CD14-positive monocyte (primary cell): ENCODE data around the gene MRO. TPM values are rescaled to one million over a fixed set of nuclear protein-coding genes. Genes with fewer than 3 reads are reported as not detected.
"Not testable (repeated sequence)": the region's sequence is repeated elsewhere in the genome, so short reads cannot be mapped to it uniquely, and the experiment has no call there.

Source experiments
- DNase-seq, 3 donors: peaks; one replicate each; pipeline ENCODE4 v3.0.0-alpha.2; 2011 to 2022
- H2AFZ ChIP-seq: 2 replicates; pipeline ENCODE4 v1.6.0; 2012; ENCODE audit warnings: mild to moderate bottlenecking, low read depth, low read length, inconsistent platforms; ENCODE audit not compliant: insufficient read depth, poor library complexity, severe bottlenecking
- H3K27ac ChIP-seq, 2 donors: 1 replicate in 1 of 2; 2 replicates in 1 of 2; pipeline ENCODE4 v1.5.1; 2012 to 2013; ENCODE audit warnings: low read length in 2 of 2, control low read depth in 1 of 2, inconsistent platforms in 1 of 2, low read depth in 1 of 2, mild to moderate bottlenecking in 1 of 2
- H3K27me3 ChIP-seq, 2 donors: one replicate each; pipeline versions ENCODE4 v1.6.0 to v1.6.1; 2011 to 2013; ENCODE audit warnings: low read length in 2 of 2; ENCODE audit not compliant: control insufficient read depth in 2 of 2, insufficient read depth in 2 of 2
- H3K36me3 ChIP-seq, 2 donors: replicated peaks in 1 of 2; 1 replicate in 1 of 2; 2 replicates in 1 of 2; pipeline versions ENCODE4 v1.5.1 to v1.6.1; 2012 to 2013; ENCODE audit warnings: low read length in 2 of 2, control low read depth in 1 of 2, inconsistent platforms in 1 of 2, mild to moderate bottlenecking in 1 of 2; ENCODE audit not compliant: insufficient read depth in 2 of 2, control insufficient read depth in 1 of 2
- H3K4me1 ChIP-seq, 2 donors: 1 replicate in 1 of 2; 2 replicates in 1 of 2; pipeline versions ENCODE4 v1.5.1 to v1.6.1; 2012 to 2013; ENCODE audit warnings: low read length in 2 of 2, control low read depth in 1 of 2, inconsistent platforms in 1 of 2, mild to moderate bottlenecking in 1 of 2, moderate library complexity in 1 of 2; ENCODE audit not compliant: insufficient read depth in 2 of 2, control insufficient read depth in 1 of 2
- H3K4me2 ChIP-seq: replicated peaks from 2 replicates; pipeline ENCODE3; 2012; ENCODE audit warnings: low read length, moderate library complexity, mild to moderate bottlenecking; ENCODE audit not compliant: poor library complexity, severe bottlenecking; ENCODE audit errors: extremely low read depth
- H3K4me3 ChIP-seq, 3 experiments: fragments of 200-600 bp in 1 of 3; sonication (generic) in 1 of 3; replicated peaks in 1 of 3; 1 replicate in 2 of 3; 2 replicates in 1 of 3; pipeline ENCODE4 v1.5.1; 2011 to 2013; ENCODE audit warnings: low read length in 3 of 3, mild to moderate bottlenecking in 3 of 3, control low read depth in 2 of 3, low read depth in 2 of 3, inconsistent platforms in 1 of 3, moderate library complexity in 1 of 3
- H3K79me2 ChIP-seq: 2 replicates; pipeline ENCODE4 v1.6.0; 2012; ENCODE audit warnings: mild to moderate bottlenecking, control low read depth, inconsistent platforms, low read length, moderate library complexity; ENCODE audit not compliant: insufficient read depth
- H3K9ac ChIP-seq: 2 replicates; pipeline ENCODE4 v1.6.0; 2017; ENCODE audit warnings: low read length, mild to moderate bottlenecking; ENCODE audit not compliant: insufficient read depth, poor library complexity, severe bottlenecking
- H3K9me3 ChIP-seq, 2 donors: replicated peaks in 1 of 2; 1 replicate in 1 of 2; 2 replicates in 1 of 2; pipeline versions ENCODE4 v1.5.1 to v1.6.1; 2012 to 2013; ENCODE audit warnings: low read length in 2 of 2, control low read depth in 1 of 2; ENCODE audit not compliant: control insufficient read depth in 1 of 2, insufficient read depth in 1 of 2
- H4K20me1 ChIP-seq: 2 replicates; pipeline ENCODE4 v1.6.0; 2012; ENCODE audit warnings: mild to moderate bottlenecking, low read length, control low read depth, moderate library complexity; ENCODE audit not compliant: insufficient read depth
- H3K27ac Mint-ChIP-seq, 7 donors: one replicate each; pipeline ENCODE4 v1.8.0; 2020; ENCODE audit warnings: mild to moderate bottlenecking in 7 of 7, mixed read lengths in 7 of 7, moderate library complexity in 6 of 7, inconsistent platforms in 2 of 7
- H3K27me3 Mint-ChIP-seq, 3 donors: one replicate each; pipeline ENCODE4 v1.8.0; 2021 to 2022; ENCODE audit warnings: low read depth in 3 of 3, mild to moderate bottlenecking in 3 of 3, mixed read lengths in 3 of 3, moderate library complexity in 3 of 3, inconsistent platforms in 1 of 3
- H3K36me3 Mint-ChIP-seq, 2 donors: one replicate each; pipeline ENCODE4 v1.8.0; 2020; ENCODE audit warnings: mixed read lengths in 2 of 2, inconsistent platforms in 1 of 2, mild to moderate bottlenecking in 1 of 2
- H3K4me1 Mint-ChIP-seq: one replicate; pipeline ENCODE4 v1.8.0; 2020; ENCODE audit warnings: mild to moderate bottlenecking, mixed read lengths
- H3K4me3 Mint-ChIP-seq, 2 donors: one replicate each; pipeline ENCODE4 v1.8.0; 2020; ENCODE audit warnings: mild to moderate bottlenecking in 2 of 2, mixed read lengths in 2 of 2, moderate library complexity in 1 of 2
- H3K9me3 Mint-ChIP-seq, 7 donors: one replicate each; pipeline ENCODE4 v1.8.0; 2020 to 2022; ENCODE audit warnings: mixed read lengths in 7 of 7, mild to moderate bottlenecking in 6 of 7, moderate library complexity in 6 of 7, inconsistent platforms in 2 of 7
- CTCF ChIP-seq: fragments of 200-600 bp; IDR thresholded peaks from one replicate; pipeline ENCODE4 v1.8.0; 2022; ENCODE audit warnings: antibody characterized with exemption, mild to moderate bottlenecking
- WGBS: methylation state at CpG from one replicate; pipeline ENCODE4 v1.1.5; 2013; ENCODE audit warnings: missing lambda C conversion rate; ENCODE audit not compliant: insufficient coverage; 5-methylcytosine and 5-hydroxymethylcytosine counted together
- intact Hi-C, 2 donors: fragments of 100-400 bp; cut with micrococcal nuclease; formaldehyde crosslinking; loops; one replicate each; pipeline versions ENCODE4 v1.15.0 to v1.15.1; 2023
- polyA plus RNA-seq, 3 donors: library from polyadenylated mRNA; depleted of rRNA in 1 of 3; unstranded in 2 of 3; stranded (reverse) in 1 of 3; fragments of 300-500 nt in 2 of 3; fragments of >200 nt in 1 of 3; fragmentation: Illumina TruSeq in 2 of 3; gene quantifications; 1 replicate in 2 of 3; 2 replicates in 1 of 3; pipeline ENCODE4 v1.2.3, GENCODE V29; 2012 to 2021

Gene MRO
- polyA plus RNA-seq, 3 donors, result 0.01 TPM; not detected in 2

DNA sequence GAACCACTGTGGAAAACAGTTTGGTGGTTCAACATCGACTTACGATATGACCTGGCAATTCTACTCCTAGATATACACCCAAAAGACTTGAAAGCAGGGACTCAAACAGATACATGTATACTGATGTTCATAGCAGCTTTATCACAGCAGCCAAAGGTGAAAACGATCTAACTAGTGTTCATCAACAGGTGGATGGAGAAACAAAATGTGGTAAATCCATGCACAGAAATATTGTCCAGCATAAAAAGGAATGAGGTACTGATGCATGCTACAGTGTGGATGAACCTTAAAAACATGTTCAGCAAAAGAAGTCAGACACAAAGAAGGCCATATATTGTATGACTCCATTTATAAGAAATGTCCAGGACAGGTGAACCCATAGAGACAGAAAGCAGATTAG lies 36.3 kb downstream of the MRO start:
- no peak for DNase-seq
- Histone ChIP-seq H2AFZ (no peak overlapping the region), H3K4me2 (no peak overlapping the region), H4K20me1 (no peaks in the 10 kb centered on the region), H3K27ac (no peak overlapping the region), H3K9ac (no peak overlapping the region), H3K79me2 (no peaks in the 10 kb centered on the region), H3K4me1 (no peaks in the 10 kb centered on the region), H3K4me3 (no peak overlapping the region), H3K36me3 (no peaks in the 10 kb centered on the region), H3K9me3 (no peaks in the 10 kb centered on the region), H3K27me3 (no peaks in the 10 kb centered on the region)
- H3K27me3 Mint-ChIP-seq, result peaks cover 7 to 21% (median 10%) of the 10 kb centered on the region in 3 donors
- H3K4me3 Mint-ChIP-seq, result no peak overlapping the region
- H3K9me3 Mint-ChIP-seq, result peaks cover 0 to 3% (median 0%) of the 10 kb centered on the region in 7 donors
- 100% methylated on average over 1 of the region's 3 CpGs for WGBS
- TF ChIP-seq CTCF, result no peak
- H3K27ac Mint-ChIP-seq, result no peak overlapping the region
- intact Hi-C loops, result no loop called here
- no peaks in the 10 kb centered on the region for H3K4me1 Mint-ChIP-seq
- H3K36me3 Mint-ChIP-seq, result no peaks in the 10 kb centered on the region

DNA sequence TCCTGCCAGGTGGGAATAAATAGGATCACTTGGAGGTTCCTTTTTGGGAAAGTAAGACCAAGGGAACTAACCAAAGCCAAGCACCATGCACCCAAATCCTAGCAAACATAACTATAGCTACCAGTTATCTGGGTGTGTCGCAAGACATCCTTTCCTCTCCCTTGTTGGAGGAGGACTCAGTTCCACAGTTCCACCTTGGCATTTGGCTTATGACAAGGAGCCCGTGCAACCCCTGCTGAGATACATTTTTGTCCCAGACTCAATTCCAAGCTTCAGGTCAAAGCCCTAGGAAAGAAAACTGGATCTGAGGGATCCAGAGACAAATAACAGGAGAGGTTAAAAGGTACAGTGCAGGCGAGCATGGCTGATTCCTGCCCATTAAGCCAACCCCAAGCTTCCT lies 40.8 kb downstream of the MRO start:
- H3K36me3 ChIP-seq, intact Hi-C loops, H3K4me1 Mint-ChIP-seq, H3K4me3 ChIP-seq, H3K4me3 Mint-ChIP-seq, H3K9me3 ChIP-seq, H3K27ac ChIP-seq, H3K4me2 ChIP-seq, H3K79me2 ChIP-seq, H3K36me3 Mint-ChIP-seq, H3K27ac Mint-ChIP-seq, H4K20me1 ChIP-seq, H3K9ac ChIP-seq, H3K9me3 Mint-ChIP-seq, H3K27me3 ChIP-seq, DNase-seq, H3K4me1 ChIP-seq, H2AFZ ChIP-seq: not testable (repeated sequence)
- no CpG with 5 or more reads among the region's 3 CpGs for WGBS
- H3K27me3 Mint-ChIP-seq, result peaks cover 6 to 19% (median 12%) of the 10 kb centered on the region in 3 donors
